GM12878 (cell line): Measurements from ENCODE around the gene LTBP2. TPM values are rescaled to one million over a fixed set of nuclear protein-coding genes. Genes with fewer than 3 reads are reported as not detected.

Experiments
- ATAC-seq: fragments of 200-7000 bp; cut with Tn5 transposase; 3 replicates; pipeline ENCODE4 v1.9.1; 2020; ENCODE audit warnings: mild to moderate bottlenecking, moderate library complexity
- BruUV-seq: library from RNA; stranded (reverse); fragments of 400-500 nt; replicated peaks from 2 replicates; lab custom pipeline; 2021; lab: Mats Ljungman, UMichigan
- CTCF ChIA-PET: fragments of 300-600 bp; sonication (Branson Sonifier 250); formaldehyde crosslinking; extraction: SDS; loops from one replicate; lab custom pipeline; 2021; ENCODE audit warnings: inconsistent platforms; lab: Yijun Ruan, JAX
- POLR2A ChIA-PET: fragments of 350-600 bp; formaldehyde crosslinking; extraction: SDS; loops from one replicate; lab custom pipeline; 2021; ENCODE audit warnings: inconsistent platforms; lab: Charles Lee
- RAD21 ChIA-PET: fragments of 300-600 bp; sonication (Branson Sonifier 250); formaldehyde crosslinking; loops from one replicate; lab custom pipeline; 2023; ENCODE audit warnings: antibody characterized with exemption; ENCODE audit not compliant: unreplicated experiment; lab: Charles Lee
- SMC1A ChIA-PET: fragments of 300-600 bp; sonication (Branson Sonifier 250); formaldehyde crosslinking; loops from one replicate; lab custom pipeline; 2023; ENCODE audit not compliant: unreplicated experiment, uncharacterized antibody; lab: Charles Lee
- DNase-seq: peaks from one replicate; pipeline ENCODE4 v3.0.0-alpha.2; 2011; ENCODE audit warnings: low read depth, low spot score
- FAIRE-seq: peaks from 3 replicates; lab custom pipeline; 2011; peaks lifted over from hg19 to GRCh38; lab: Jason Lieb, UNC
- H2AFZ ChIP-seq: 2 replicates; pipeline ENCODE4 v1.6.0; 2011; ENCODE audit warnings: low read depth, low read length, control low read depth; ENCODE audit not compliant: control insufficient read depth
- H3K27ac ChIP-seq: 2 replicates; pipeline ENCODE4 v1.5.1; 2011; ENCODE audit warnings: control low read depth; ENCODE audit not compliant: control insufficient read depth, insufficient read depth
- H3K27me3 ChIP-seq, 2 experiments: replicated peaks in 1 of 2; 2 replicates each; pipeline versions ENCODE4 v1.6.0 to v1.6.1; 2011; ENCODE audit warnings: low read length in 1 of 2; ENCODE audit not compliant: control insufficient read depth in 2 of 2, insufficient read depth in 2 of 2
- H3K36me3 ChIP-seq, 2 experiments: 2 replicates each; pipeline ENCODE4 v1.5.1; 2011; ENCODE audit warnings: low read length in 1 of 2; ENCODE audit not compliant: control insufficient read depth in 2 of 2, insufficient read depth in 2 of 2
- H3K4me1 ChIP-seq: 2 replicates; pipeline ENCODE4 v1.6.1; 2011; ENCODE audit warnings: mild to moderate bottlenecking, low read length, moderate library complexity, mixed read lengths; ENCODE audit not compliant: control insufficient read depth, insufficient read depth
- H3K4me2 ChIP-seq: 2 replicates; pipeline ENCODE4 v1.6.0; 2011; ENCODE audit warnings: control low read depth; ENCODE audit not compliant: control insufficient read depth, insufficient read depth
- H3K4me3 ChIP-seq: fragments of 200-600 bp; sonication (generic); 2 replicates; pipeline ENCODE4 v1.5.1; 2016
- H3K79me2 ChIP-seq: 2 replicates; pipeline ENCODE4 v1.6.0; 2011; ENCODE audit warnings: low read length; ENCODE audit not compliant: control insufficient read depth, insufficient read depth
- H3K9ac ChIP-seq: 2 replicates; pipeline ENCODE4 v1.8.0; 2011; ENCODE audit warnings: low read length, control low read depth, mixed read lengths; ENCODE audit not compliant: control insufficient read depth, insufficient read depth
- H3K9me3 ChIP-seq: replicated peaks from 3 replicates; pipeline ENCODE4 v1.5.1; 2011; ENCODE audit warnings: mild to moderate bottlenecking, low read length; ENCODE audit not compliant: control insufficient read depth, insufficient read depth
- H4K20me1 ChIP-seq: 2 replicates; pipeline ENCODE4 v1.6.0; 2011; ENCODE audit not compliant: control insufficient read depth, insufficient read depth
- CEBPB ChIP-seq, 2 experiments: fragments of 150-350 bp in 1 of 2; IDR thresholded peaks; 2 replicates each; pipeline ENCODE4 v1.6.1; 2012 to 2014; ENCODE audit warnings: low read depth in 2 of 2, low read length in 2 of 2, borderline replicate concordance in 1 of 2, inconsistent platforms in 1 of 2
- CHD2 ChIP-seq: IDR thresholded peaks from 2 replicates; pipeline ENCODE4 v1.6.1; 2011; ENCODE audit warnings: low read depth, low read length, improper control_type of control experiment, borderline replicate concordance
- E2F8 ChIP-seq: fragments of 450-650 bp; IDR thresholded peaks from 2 replicates; pipeline ENCODE4 v1.6.1; 2018; ENCODE audit warnings: mild to moderate bottlenecking, low read depth, moderate library complexity; ENCODE audit not compliant: partially characterized antibody
- FOS ChIP-seq: IDR thresholded peaks from 3 replicates; pipeline ENCODE4 v1.6.1; 2011; ENCODE audit warnings: borderline replicate concordance; ENCODE audit not compliant: insufficient read length; ENCODE audit errors: extremely low read depth
- IKZF1 ChIP-seq: fragments of 450-650 bp; conservative IDR thresholded peaks from 2 replicates; pipeline ENCODE4 v1.6.1; 2017; ENCODE audit warnings: antibody characterized with exemption, mild to moderate bottlenecking
- KLF5 ChIP-seq: fragments of 450-650 bp; IDR thresholded peaks from 2 replicates; pipeline ENCODE4 v1.6.1; 2014; ENCODE audit warnings: mild to moderate bottlenecking; ENCODE audit not compliant: partially characterized antibody
- PBX3 ChIP-seq: IDR thresholded peaks from 2 replicates; pipeline ENCODE4 v1.6.1; 2011; ENCODE audit warnings: mild to moderate bottlenecking, low read depth, low read length, moderate library complexity; ENCODE audit not compliant: insufficient replicate concordance
- PKNOX1 ChIP-seq: fragments of 450-650 bp; IDR thresholded peaks from 2 replicates; pipeline ENCODE4 v1.6.1; 2016; ENCODE audit warnings: mild to moderate bottlenecking
- POLR2A ChIP-seq: IDR thresholded peaks from 2 replicates; pipeline ENCODE4 v1.6.1; 2011; ENCODE audit warnings: low read depth, mild to moderate bottlenecking, low read length
- RAD21 ChIP-seq: IDR thresholded peaks from 2 replicates; pipeline ENCODE4 v1.6.1; 2011; ENCODE audit warnings: mild to moderate bottlenecking, low read depth, low read length, moderate library complexity; ENCODE audit not compliant: insufficient read depth
- RAD51 ChIP-seq: fragments of 450-650 bp; IDR thresholded peaks from 2 replicates; pipeline ENCODE4 v1.6.1; 2016; ENCODE audit warnings: moderate library complexity, mild to moderate bottlenecking, inconsistent platforms
- SPI1 ChIP-seq: IDR thresholded peaks from 2 replicates; pipeline ENCODE4 v1.6.1; 2011; ENCODE audit warnings: low read depth, mild to moderate bottlenecking, low read length, moderate library complexity, borderline replicate concordance; ENCODE audit not compliant: insufficient read depth
- ZNF207 ChIP-seq: fragments of 450-650 bp; IDR thresholded peaks from 2 replicates; pipeline ENCODE4 v1.6.1; 2014; ENCODE audit warnings: antibody characterized with exemption, mild to moderate bottlenecking, borderline replicate concordance
- ZNF217 ChIP-seq: fragments of 450-650 bp; IDR thresholded peaks from 2 replicates; pipeline ENCODE4 v1.6.1; 2017; ENCODE audit warnings: antibody characterized with exemption, mild to moderate bottlenecking
- ZSCAN29 ChIP-seq: fragments of 450-650 bp; IDR thresholded peaks from 2 replicates; pipeline ENCODE4 v1.6.1; 2017; ENCODE audit warnings: mild to moderate bottlenecking, moderate library complexity
- WGBS: methylation state at CpG from one replicate; pipeline ENCODE4 v1.1.6; 2016; ENCODE audit warnings: low lambda C conversion rate; ENCODE audit not compliant: insufficient replicate concordance, insufficient coverage; ENCODE audit errors: missing lambda C conversion rate; 5-methylcytosine and 5-hydroxymethylcytosine counted together
- in situ Hi-C: fragments of 300-500 bp; cut with MboI; formaldehyde crosslinking; loops from 9 replicates; pipeline ENCODE4 v1.14.3; 2018; ENCODE audit warnings: mixed read lengths
- intact Hi-C: fragments of 100-400 bp; cut with micrococcal nuclease; formaldehyde crosslinking; loops from one replicate; pipeline ENCODE4 v1.14.2; 2022; ENCODE audit not compliant: unreplicated experiment
- polyA plus RNA-seq, 11 experiments: library from polyadenylated mRNA; depleted of rRNA in 4 of 11; unstranded in 6 of 11; stranded (reverse) in 5 of 11; fragments of >200 nt; fragmentation: Nextera tagmentation in 4 of 11; fragmentation: Illumina TruSeq in 1 of 11; extraction: Ambion mirVana in 4 of 11; extraction: Trizol in 1 of 11; gene quantifications; 1 replicate in 1 of 11; 2 replicates in 10 of 11; pipeline versions ENCODE4 v1.2.1 to v1.2.3, GENCODE V29; 2011 to 2016; ENCODE audit warnings: inconsistent platforms in 2 of 11, missing spikeins in 2 of 11, low read depth in 1 of 11
- total RNA-seq, 4 experiments: library from RNA; depleted of rRNA in 3 of 4; stranded (reverse); fragments of >200 nt in 3 of 4; fragmentation: Illumina TruSeq in 1 of 4; extraction: Trizol in 1 of 4; gene quantifications; 2 replicates each; pipeline versions ENCODE4 v1.2.1 to v1.2.3, GENCODE V29; 2013 to 2021

Gene LTBP2
- total and polyA plus RNA-seq, 10 of the 15 experiments (the other 5 are each of a cell fraction or from before 2014, with no cell fraction given) = 0.03 to 0.23 (median 0.06) TPM; not detected in 1

GRCh38 chr14:74511966-74512830 lies 99.8 kb downstream of the LTBP2 start (continued):
- no peak for TF ChIP-seq E2F8
- TF ChIP-seq ZNF217 = no peak
- TF ChIP-seq ZSCAN29 = no peak
- no peak for TF ChIP-seq RAD21
- TF ChIP-seq ZNF207 = no peak
- TF ChIP-seq, all 136 proteins: peak for 0

- H3K27me3 ChIP-seq = no peaks in the 10 kb centered on the region; a peak in 2 of 4 replicates
- H3K9ac ChIP-seq = no peak overlapping the region
- no peak for DNase-seq
- H3K36me3 ChIP-seq = no peaks in the 10 kb centered on the region
- no peak for TF ChIP-seq IKZF1
- TF ChIP-seq KLF5 = no peak
- TF ChIP-seq POLR2A = no peak
- no peak for TF ChIP-seq RAD51
- TF ChIP-seq PKNOX1 = no peak
- no peak for TF ChIP-seq CEBPB (IDR thresholded peaks at IDR 0.05; ENCODE audit: borderline replicate concordance in 1 of 2, low read depth in 2 of 2, low read length in 2 of 2)
- TF ChIP-seq SPI1 = no peak
- TF ChIP-seq CHD2 = no peak
- no peak for TF ChIP-seq FOS
- no peak for TF ChIP-seq PBX3
- FAIRE-seq = no peak
- no peak overlapping the region for H3K4me3 ChIP-seq
- 62% methylated on average over 10 of the region's 10 CpGs for WGBS
- no peaks in the 10 kb centered on the region for H3K79me2 ChIP-seq
- intact Hi-C loops = no loop called here
- H3K27ac ChIP-seq = no peak overlapping the region
- no TSS peak for BruUV-seq
- no peak overlapping the region for H2AFZ ChIP-seq
- H3K9me3 ChIP-seq = no peaks in the 10 kb centered on the region
- peaks cover 13% of the 10 kb centered on the region for H3K4me1 ChIP-seq
- POLR2A ChIA-PET = no interaction called here
- CTCF ChIA-PET = no interaction called here
- H4K20me1 ChIP-seq = no peaks in the 10 kb centered on the region
- no peak overlapping the region for H3K4me2 ChIP-seq
- ATAC-seq = no peak
- SMC1A ChIA-PET = no interaction called here
- RAD21 ChIA-PET = no interaction called here
- in situ Hi-C loops = no loop called here
These were observed 101.1 kb downstream of the LTBP2 start for GRCh38 chr14:74510959-74511409.
